ENCODE measurements around the gene ATP2A1.
"Not testable (repeated sequence)": the region's sequence is repeated elsewhere in the genome, so short reads cannot be mapped to it uniquely, and the experiment has no call there.

ATP2A1 gene

DNA sequence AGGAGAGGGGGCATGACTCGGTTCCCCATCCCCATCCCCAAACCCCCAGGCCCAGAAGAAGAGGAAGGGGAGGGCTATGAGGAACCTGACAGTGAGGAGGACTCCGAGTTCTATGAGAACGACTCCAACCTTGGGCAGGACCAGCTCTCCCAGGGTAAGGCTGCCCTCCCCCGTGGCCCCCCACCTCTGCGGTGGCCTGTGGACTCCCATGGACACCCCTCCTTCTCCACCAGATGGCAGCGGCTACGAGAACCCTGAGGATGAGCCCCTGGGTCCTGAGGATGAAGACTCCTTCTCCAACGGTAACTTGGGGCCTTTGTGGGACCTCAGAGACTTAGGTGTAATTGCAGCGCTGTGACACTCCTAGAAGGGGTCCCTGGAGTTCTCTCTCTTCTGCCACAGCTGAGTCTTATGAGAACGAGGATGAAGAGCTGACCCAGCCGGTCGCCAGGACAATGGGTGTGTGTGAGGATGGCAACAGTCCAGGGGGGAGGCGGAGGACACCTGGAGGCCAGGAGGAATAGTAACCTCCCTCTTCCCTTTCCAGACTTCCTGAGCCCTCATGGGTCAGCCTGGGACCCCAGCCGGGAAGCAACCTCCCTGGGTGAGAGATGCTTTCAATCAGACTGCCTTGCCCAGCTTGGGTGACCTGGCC is 59.1 kb downstream of the ATP2A1 start:
- Histone ChIP-seq H3K27me3 (replicated peaks) (no peaks in the 10 kb centered on the region), H3K36me3 (replicated peaks) (no peaks in the 10 kb centered on the region), H3K4me3 (ENCODE audit: low read depth, low read length) (no peak overlapping the region), H3K27ac (no peak overlapping the region)
- TF ChIP-seq, protein P1, sequence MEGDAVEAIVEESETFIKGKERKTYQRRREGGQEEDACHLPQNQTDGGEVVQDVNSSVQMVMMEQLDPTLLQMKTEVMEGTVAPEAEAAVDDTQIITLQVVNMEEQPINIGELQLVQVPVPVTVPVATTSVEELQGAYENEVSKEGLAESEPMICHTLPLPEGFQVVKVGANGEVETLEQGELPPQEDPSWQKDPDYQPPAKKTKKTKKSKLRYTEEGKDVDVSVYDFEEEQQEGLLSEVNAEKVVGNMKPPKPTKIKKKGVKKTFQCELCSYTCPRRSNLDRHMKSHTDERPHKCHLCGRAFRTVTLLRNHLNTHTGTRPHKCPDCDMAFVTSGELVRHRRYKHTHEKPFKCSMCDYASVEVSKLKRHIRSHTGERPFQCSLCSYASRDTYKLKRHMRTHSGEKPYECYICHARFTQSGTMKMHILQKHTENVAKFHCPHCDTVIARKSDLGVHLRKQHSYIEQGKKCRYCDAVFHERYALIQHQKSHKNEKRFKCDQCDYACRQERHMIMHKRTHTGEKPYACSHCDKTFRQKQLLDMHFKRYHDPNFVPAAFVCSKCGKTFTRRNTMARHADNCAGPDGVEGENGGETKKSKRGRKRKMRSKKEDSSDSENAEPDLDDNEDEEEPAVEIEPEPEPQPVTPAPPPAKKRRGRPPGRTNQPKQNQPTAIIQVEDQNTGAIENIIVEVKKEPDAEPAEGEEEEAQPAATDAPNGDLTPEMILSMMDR (IDR thresholded peaks at IDR 0.05; ENCODE audit: low read depth, low read length, missing control alignments), result peak; percentile 15
- no peak for DNase-seq
- in situ Hi-C loops (cut with HindIII; ENCODE audit: low pct_ligation_motif_present, low sequenced_read_pairs), result no loop called here

DNA sequence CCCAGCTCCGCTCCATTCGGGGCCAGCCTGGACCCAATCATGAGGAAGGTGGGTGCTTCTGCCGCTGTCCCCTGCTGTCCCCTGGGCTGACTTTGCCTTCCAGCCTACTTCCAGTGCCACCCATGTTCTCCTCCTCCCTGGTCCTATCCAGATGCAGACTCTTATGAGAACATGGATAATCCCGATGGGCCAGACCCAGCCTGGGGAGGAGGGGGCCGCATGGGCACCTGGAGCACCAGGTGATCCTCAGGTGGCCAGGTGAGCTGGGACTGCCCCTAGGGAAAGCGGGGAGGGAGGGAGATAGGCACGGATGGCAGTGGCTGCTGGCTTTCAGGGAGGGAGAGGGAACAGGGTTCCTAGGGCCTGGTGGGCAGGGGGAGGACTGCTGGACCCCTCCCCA is 60.4 kb downstream of the ATP2A1 start:
- TF ChIP-seq, protein P1 (IDR thresholded peaks at IDR 0.05; ENCODE audit: low read depth, low read length, missing control alignments), result no peak
- Histone ChIP-seq H3K36me3 (replicated peaks) (no peaks in the 10 kb centered on the region), H3K4me3 (ENCODE audit: low read depth, low read length) (no peak overlapping the region), H3K27me3 (replicated peaks) (no peaks in the 10 kb centered on the region), H3K27ac (no peak overlapping the region)
- no peak for DNase-seq
- in situ Hi-C loops (cut with HindIII; ENCODE audit: low pct_ligation_motif_present, low sequenced_read_pairs), result no loop called here

DNA sequence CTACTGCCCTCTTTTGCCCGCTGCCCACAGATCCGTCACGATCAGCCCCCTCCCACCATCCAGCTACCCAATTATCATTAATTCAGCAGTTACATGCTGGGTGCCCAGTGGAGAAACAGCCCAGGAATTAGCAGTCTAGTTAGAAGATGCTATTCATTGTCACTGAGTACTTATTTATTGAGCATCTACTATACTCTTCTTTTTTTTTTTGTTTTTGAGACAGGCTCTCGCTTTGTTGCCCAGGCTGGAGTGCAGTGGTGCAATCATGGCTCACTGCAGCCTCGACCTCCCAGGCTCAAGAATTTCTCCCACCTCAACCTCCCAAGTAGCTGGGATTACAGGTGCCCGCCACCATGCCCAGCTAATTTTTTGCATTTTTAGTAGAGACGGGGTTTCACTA is 61.5 kb downstream of the ATP2A1 start:
- H3K36me3 ChIP-seq (replicated peaks); H3K27ac ChIP-seq; DNase-seq; H3K27me3 ChIP-seq (replicated peaks); H3K4me3 ChIP-seq (ENCODE audit: low read depth, low read length); in situ Hi-C loops (cut with HindIII; ENCODE audit: low pct_ligation_motif_present, low sequenced_read_pairs): not testable (repeated sequence)

DNA sequence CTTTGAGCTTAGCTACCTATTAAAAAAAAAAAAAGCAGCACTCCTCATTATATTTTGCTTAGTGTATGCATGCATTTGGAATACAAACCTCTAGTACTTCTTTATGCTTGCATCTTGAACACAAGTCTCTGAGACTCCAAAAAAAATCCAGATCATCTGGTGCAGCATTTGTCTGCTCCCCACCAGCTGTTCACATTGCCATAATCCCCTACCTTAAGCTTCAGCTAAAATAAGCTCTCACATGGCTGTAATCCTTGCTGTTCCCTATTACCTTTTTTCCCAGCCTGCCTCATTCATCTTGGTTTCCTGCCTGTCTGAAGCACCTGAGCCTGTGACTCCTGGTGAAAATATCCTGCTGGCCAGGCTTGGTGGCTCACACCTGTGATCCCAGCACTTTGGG is 65.0 kb downstream of the ATP2A1 start:
- no peak for DNase-seq
- in situ Hi-C loops (cut with HindIII; ENCODE audit: low pct_ligation_motif_present, low sequenced_read_pairs), result no loop called here
- TF ChIP-seq, protein P1 (IDR thresholded peaks at IDR 0.05; ENCODE audit: low read depth, low read length, missing control alignments), result no peak
- no peaks in the 10 kb centered on the region for H3K27me3 ChIP-seq (replicated peaks)
- no peaks in the 10 kb centered on the region for H3K36me3 ChIP-seq (replicated peaks)
- no peak overlapping the region for H3K4me3 ChIP-seq (ENCODE audit: low read depth, low read length)
- H3K27ac ChIP-seq, result no peak overlapping the region

DNA sequence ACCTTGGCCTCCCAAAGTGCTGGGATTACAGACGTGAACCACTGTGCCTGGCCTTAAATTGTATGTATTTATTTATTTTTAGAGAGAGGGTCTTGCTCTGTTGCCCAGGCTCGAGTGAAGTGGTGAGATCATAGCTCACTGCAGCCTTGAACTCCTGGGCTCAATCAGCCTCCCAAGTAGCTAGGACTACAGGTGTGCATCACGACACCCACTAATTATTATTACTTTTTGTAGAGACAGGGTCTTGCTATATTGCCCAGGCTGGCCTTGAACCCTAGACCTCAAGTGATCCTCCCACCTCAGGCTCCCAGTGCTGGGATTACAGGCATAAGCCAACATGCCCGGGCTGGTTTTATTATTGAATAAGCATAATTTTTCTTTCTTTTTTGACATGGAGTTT is 68.4 kb downstream of the ATP2A1 start:
- no peak overlapping the region for H3K4me3 ChIP-seq (ENCODE audit: low read depth, low read length)
- TF ChIP-seq, protein P1 (IDR thresholded peaks at IDR 0.05; ENCODE audit: low read depth, low read length, missing control alignments), result no peak
- no peak for DNase-seq
- H3K36me3 ChIP-seq (replicated peaks), result no peaks in the 10 kb centered on the region
- in situ Hi-C loops (cut with HindIII; ENCODE audit: low pct_ligation_motif_present, low sequenced_read_pairs), result no loop called here
- no peak overlapping the region for H3K27ac ChIP-seq
- no peaks in the 10 kb centered on the region for H3K27me3 ChIP-seq (replicated peaks)

DNA sequence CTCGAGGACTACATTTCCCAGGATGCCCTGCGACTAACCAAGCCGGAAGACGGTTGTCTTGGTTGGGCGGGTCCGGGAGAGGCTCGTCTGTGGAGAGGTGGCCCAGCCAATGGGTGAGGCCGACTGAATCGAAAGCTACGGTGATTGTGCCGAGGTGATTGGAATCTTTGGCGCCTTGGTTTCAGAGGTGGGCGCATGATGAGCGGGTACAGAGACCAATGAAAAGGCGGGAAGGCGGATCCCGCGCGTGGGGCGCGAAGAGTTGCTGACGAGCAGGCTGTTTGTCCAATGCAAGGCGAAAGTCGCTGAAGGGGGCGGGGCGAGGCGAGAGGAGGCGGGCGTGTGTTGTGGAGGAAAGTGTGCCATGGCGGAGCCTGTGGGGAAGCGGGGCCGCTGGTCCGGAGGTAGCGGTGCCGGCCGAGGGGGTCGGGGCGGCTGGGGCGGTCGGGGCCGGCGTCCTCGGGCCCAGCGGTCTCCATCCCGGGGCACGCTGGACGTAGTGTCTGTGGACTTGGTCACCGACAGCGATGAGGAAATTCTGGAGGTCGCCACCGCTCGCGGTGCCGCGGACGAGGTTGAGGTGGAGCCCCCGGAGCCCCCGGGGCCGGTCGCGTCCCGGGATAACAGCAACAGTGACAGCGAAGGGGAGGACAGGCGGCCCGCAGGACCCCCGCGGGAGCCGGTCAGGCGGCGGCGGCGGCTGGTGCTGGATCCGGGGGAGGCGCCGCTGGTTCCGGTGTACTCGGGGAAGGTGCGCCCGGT is 72.5 kb downstream of the ATP2A1 start, which contains the start of gene NFATC2IP:
TSS of gene NFATC2IP (plus strand) at position 290 of the 762 bp plus-strand sequence. CDS start at position 365, 75 bp downstream.
- TF ChIP-seq, protein P1 (IDR thresholded peaks at IDR 0.05; ENCODE audit: low read depth, low read length, missing control alignments), result no peak
- DNase-seq, result peak; percentile 100
- Histone ChIP-seq H3K36me3 (replicated peaks) (peaks cover 5% of the 10 kb centered on the region), H3K27me3 (replicated peaks) (no peaks in the 10 kb centered on the region), H3K4me3 (ENCODE audit: low read depth, low read length) (peak within 1 kb of the TSS; percentile 80), H3K27ac (peak within 1 kb of the TSS; percentile 34)
- in situ Hi-C loops (cut with HindIII; ENCODE audit: low pct_ligation_motif_present, low sequenced_read_pairs), result no loop called here

All from brain microvascular endothelial cell (primary cell).